Colonic mucosa (tissue), 4 donors: ENCODE data around the gene SEC16B. TPM values are rescaled to one million over a fixed set of nuclear protein-coding genes. Genes with fewer than 3 reads are reported as not detected.

Source experiments
- DNase-seq: peaks from one replicate; pipeline ENCODE4 v3.0.0-alpha.2; 2020
- H3K27ac ChIP-seq: fragments of 200-600 bp; one replicate; pipeline ENCODE4 v1.8.0; 2021
- H3K27me3 ChIP-seq: fragments of 200-600 bp; one replicate; pipeline ENCODE4 v1.8.0; 2021
- H3K36me3 ChIP-seq: fragments of 200-600 bp; one replicate; pipeline ENCODE4 v1.8.0; 2021
- H3K4me1 ChIP-seq: fragments of 200-600 bp; one replicate; pipeline ENCODE4 v1.8.0; 2021; ENCODE audit warnings: mild to moderate bottlenecking
- H3K4me3 ChIP-seq: fragments of 200-600 bp; one replicate; pipeline ENCODE4 v1.8.0; 2021
- H3K9ac ChIP-seq, 2 donors: one replicate each; pipeline ENCODE4 v1.7.0; 2013; ENCODE audit warnings: control low read depth in 2 of 2, low read depth in 2 of 2, low read length in 2 of 2
- H3K9me3 ChIP-seq: fragments of 200-600 bp; one replicate; pipeline ENCODE4 v1.8.0; 2021
- intact Hi-C: fragments of 100-400 bp; cut with DNase I; formaldehyde crosslinking; loops from one replicate; pipeline ENCODE4 v1.14.1; 2022
- total RNA-seq, 2 donors: library from RNA; stranded (reverse); fragmentation: NEBNext Ultra II Directional in 1 of 2; extraction: Animal tissue kit (Norgen Biotek cat#: 25700) in 1 of 2; gene quantifications; one replicate each; pipeline ENCODE4 v1.2.1, GENCODE V29; 2021
- TF ChIP-seq, protein P1 (sequence below): fragments of 200-600 bp; IDR thresholded peaks from one replicate; pipeline ENCODE4 v1.8.0; 2022; ENCODE audit warnings: antibody characterized with exemption, mild to moderate bottlenecking
- donor health status: healthy.
- donor health status: DM: no; HTN: no; CAD: no.
- donor health status: DM: no; HTN: no; CAD: no.

SEC16B gene
- total RNA-seq, 2 donors from 2014 or later: 2.8 to 5.2 TPM

DNA sequence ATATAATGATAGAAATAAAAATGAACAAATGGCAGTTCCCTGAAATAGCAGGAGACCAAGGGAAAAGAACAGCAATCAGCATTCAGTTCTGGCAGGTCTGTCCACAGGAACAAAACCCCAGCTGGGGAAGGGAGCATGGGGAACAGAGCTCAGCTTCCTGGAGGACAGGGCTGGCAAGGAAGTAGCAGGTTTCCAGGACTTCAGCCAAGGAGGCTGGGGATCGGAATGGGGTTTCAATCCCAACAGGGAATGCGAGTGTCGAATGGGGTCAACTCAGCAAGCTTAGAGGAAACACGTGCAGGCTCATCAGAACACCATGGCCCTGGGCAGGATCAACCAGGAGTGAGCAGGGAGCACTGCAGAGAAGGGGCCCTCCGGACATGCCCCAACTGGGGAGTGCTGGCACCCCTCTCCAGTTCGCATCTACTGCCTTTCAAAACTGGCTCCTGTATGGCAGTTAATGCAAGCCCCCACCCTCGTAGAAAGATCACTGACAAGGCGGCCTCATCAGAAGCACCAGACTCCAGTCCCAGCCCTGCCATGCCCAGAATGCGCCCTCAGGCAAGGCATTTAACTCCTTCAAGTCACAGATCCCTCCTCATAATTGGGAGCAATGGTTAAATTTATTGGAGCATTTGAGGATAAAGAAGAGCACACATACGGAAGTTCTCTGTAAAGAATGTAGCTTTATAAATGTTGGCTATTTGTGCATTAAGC is 72.4 kb downstream of the SEC16B start:
- no peaks in the 10 kb centered on the region for H3K4me1 ChIP-seq
- H3K27ac ChIP-seq: peak overlapping the region; percentile 4
- no peaks in the 10 kb centered on the region for H3K27me3 ChIP-seq
- peak; percentile 21 for DNase-seq
- no peaks in the 10 kb centered on the region for H3K36me3 ChIP-seq
- TF ChIP-seq, protein P1, sequence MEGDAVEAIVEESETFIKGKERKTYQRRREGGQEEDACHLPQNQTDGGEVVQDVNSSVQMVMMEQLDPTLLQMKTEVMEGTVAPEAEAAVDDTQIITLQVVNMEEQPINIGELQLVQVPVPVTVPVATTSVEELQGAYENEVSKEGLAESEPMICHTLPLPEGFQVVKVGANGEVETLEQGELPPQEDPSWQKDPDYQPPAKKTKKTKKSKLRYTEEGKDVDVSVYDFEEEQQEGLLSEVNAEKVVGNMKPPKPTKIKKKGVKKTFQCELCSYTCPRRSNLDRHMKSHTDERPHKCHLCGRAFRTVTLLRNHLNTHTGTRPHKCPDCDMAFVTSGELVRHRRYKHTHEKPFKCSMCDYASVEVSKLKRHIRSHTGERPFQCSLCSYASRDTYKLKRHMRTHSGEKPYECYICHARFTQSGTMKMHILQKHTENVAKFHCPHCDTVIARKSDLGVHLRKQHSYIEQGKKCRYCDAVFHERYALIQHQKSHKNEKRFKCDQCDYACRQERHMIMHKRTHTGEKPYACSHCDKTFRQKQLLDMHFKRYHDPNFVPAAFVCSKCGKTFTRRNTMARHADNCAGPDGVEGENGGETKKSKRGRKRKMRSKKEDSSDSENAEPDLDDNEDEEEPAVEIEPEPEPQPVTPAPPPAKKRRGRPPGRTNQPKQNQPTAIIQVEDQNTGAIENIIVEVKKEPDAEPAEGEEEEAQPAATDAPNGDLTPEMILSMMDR: no peak
- H3K9ac ChIP-seq: no peak overlapping the region
- intact Hi-C loops: no loop called here
- no peak overlapping the region for H3K4me3 ChIP-seq
- H3K9me3 ChIP-seq: no peaks in the 10 kb centered on the region

Other genes starting within 250 kb of the SEC16B start
- 10 to 100 TPM in 1 of 2 donors, 1 to 10 TPM in 1; 9.7 to 11.8 TPM for gene RASAL2, start 124.0 kb upstream of the SEC16B start, total RNA-seq